HG03103 (cell line): ENCODE data around the gene SDCBP2.

Source experiments
- ATAC-seq: cut with Tn5 transposase; IDR thresholded peaks from one replicate; pipeline ENCODE4 v1.9.1; 2021; ENCODE audit warnings: low read depth; ENCODE audit not compliant: unreplicated experiment

The SDCBP2 gene

DNA sequence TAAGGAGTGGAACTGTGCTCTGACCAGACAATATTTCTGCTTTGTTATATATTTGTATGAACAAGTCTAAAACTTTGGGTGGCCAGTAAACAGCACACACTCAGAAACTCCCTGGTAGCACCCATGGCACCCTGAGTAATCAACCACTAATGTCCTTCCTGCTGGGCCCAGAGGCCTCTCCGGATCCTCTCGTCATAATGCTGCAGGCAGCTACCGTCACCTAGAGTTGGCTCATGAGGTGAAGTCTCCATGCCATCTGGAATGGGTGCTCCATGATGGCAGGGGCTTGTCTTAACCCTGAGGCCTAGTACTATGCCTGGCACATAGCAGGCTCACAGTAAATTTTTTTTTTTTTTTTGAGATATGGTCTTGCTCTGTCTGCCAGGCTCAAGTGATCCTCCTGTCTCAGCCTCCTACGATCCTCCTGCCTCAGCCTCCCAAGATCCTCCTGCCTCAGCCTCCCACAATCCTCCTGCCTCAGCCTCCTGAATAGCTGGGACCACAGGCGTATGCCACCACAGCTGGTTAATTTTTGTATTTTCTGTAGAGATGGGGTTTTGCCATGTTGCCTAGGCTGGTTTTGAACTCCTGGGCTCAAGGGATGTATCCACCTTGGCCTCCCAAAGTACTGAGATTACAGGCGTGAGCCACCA, 3.0 kb upstream of the SDCBP2 start:
- ATAC-seq, result no peak

DNA sequence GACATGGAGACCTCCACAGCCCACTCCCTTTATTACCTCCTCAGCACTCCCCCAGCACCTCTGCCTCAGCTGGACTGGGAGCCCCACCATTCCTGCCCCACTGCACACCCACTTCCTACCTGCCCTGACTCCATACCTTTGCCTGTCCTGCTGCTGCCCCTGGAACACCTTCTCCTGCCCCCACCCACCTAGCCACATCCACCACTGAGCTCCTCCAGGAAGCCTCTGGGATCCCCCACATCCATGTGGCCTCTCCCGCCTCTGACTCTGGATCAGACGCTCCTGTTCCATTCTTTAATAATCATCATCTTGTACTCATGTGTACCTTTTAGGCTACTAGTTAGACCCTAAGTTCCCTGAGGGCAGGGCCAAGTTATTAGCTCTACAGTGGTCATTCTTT, 2.2 kb upstream of the SDCBP2 start:
- ATAC-seq, result no peak

DNA sequence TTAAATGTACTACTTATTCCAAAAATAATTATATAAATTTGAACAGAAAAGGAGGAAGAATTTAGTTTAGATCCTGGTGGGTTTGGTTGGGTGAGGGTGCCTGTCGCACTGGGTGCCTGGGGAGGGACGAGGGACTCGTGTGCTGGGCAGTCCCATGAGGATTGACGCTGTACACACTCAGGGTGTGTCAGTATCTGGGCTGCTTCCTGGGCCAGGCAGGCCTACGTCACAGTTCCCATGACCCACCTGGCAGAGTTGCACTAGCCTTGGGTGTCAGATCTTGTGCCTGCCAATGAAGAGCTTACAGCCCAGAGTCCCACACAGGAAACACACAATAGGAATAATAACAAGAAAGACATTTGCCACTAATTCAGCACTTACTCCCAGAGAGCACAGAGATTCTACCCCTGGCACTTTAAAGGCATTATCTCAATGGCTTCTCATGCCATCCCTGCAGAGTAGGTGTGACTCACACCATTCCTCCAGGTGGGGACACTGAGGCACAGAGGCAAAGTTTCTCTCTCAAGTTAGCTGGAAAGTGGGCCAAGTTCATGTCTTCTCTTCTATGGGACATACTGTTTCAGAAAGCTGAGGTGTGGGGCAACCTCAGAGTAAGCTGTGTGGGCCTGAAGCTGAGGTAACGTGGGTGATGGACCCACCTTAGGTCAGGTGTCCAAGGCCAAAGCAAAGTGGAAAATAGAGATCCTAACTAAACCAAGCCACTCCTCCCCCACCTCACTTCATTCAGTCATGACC, 1.3 kb upstream of the SDCBP2 start:
- no peak for ATAC-seq

DNA sequence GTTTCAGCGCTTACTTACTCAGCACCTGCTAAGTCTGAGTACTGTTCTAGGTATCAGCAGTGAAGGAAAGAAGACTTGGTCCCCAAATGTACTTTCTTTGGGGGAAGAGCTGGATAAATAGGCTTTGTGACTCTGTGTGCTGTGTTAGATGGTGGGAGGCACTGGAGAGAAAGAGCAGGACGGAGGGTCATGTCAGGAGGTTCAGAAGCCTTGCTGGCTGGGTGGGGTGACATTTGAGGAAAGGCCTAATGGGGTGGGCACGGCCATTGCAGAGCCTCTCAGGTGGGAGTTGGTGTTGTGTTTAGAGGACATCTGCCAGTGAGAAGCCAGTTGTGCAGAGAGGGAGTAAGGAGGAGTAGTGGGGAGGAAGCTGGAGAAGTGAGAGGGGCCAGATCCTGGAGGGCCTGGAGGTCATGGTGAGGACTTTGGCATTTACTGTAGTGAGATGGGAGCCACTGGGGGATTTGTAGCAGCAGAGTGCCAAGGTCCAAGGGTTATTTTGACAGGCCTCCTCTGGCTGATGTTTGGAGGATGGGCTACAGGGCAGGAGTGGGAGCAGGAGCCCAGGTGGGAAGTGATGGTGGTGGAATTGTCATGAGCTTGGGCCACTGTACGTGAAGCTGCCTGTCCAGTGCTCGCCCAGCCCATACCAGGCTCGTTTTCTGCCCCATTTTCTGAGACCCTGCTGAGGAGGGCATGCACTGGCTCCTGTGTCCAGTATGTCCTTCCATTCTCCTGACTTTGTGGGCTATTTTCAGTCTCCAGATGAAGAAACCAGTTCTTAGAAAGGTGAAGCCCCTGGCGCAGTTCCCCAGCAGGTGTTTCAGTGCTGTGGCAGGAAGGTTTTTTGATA, 886 bp downstream of the SDCBP2 start:
- no peak for ATAC-seq

DNA sequence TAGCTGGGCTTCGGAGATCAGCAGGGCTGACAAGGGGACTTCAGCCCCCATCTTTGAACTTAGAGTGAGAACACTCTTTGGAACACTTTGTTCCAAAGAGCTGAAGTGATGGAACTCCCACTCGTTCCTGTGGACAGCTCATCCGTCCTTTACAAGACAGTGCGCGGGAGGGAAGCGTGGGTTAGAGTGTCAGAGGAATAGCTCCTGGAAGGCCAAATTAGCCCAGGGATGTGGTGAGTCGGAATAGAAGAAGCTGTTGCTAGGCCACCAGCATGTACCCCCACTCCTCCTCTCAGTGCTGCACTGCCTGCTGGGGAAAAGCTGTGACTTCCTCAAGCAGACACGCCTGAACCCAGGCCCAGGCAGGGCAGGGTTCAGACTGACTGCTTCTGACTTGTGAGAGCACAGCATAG, 1.7 kb downstream of the SDCBP2 start:
- no peak for ATAC-seq

DNA sequence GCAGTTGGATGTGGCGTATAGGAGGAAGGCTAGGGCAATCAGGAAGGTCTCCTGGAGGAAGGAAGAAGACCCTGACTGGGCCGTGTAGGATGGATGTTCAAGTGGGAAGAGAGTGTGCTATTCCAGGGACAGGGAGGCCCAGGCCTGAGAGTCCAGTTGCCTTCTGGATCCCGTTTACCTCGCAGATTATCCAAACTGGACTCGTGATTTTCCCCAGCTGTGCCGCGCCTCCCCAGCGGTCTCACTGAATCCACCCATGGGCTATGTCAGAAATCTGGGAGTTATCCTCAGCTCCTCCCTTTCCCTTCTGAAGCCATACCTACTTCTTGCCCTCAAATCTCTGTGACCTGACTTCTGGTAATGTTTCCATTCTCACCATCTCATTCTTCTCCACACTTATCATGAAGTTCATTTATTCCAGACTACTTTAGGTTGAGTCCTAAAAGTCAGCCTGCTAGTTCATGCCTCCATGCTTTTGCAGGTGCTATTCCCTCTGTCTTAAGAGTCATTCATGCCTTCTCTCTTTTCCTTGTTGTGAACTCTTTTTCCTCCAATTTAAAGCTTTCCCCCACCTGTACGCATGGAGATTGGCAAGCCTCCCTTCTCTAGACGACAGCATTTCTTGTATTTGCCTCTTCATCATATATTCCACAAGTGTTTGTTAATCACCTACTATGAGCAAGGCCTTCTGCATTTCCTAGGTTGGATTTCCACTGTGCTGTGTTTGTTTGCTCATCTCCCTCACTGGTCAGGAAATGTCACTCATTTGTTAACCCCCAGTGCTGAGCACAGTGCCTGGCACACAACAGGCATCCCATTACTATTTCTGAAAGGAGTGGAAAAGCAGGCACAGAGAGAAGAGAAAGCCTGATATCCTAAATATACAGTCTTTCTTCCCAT, 2.7 kb downstream of the SDCBP2 start:
- ATAC-seq, result no peak

DNA sequence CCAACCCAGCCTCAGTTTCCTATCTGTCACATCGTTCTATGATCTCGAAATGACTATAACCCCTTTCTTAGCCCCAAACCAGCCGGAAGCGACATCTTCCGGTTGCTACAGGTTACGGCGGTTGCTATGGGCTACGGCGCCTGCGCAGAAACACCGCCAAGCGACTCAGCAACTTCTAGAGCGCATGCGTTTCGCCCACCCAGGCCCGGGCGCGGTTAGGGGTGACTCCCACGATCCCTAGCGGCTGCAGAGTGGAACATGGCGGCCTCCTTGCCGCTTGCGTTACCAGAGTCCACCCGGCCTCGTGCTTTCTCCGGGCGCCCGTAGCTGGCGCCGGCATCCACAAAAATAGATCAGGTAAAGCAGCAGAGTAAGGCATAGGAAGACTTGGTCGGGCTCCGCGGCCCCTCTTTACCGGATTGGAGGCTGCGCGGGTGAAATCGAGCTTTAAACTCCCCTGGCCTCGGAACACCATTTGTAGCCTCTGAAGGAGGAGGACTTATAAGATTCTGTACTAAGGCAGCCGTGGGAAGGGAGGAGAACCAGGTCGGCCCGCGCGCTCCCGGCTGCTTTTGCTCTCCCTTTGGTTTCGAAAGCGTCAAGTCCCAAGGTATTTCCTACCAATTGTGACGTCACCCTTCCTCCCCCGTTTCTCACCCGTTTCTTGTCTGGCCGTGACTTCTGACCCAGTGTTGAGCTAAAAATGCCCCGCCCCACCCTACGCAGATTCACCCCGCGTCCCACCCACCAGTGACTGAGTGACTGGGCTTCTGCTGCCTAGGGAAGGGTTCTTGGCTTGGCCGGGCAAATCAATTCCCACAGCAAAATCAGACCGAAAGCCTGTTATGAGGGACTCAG, 3.5 kb downstream of the SDCBP2 start:
- peak; percentile 74 for ATAC-seq

DNA sequence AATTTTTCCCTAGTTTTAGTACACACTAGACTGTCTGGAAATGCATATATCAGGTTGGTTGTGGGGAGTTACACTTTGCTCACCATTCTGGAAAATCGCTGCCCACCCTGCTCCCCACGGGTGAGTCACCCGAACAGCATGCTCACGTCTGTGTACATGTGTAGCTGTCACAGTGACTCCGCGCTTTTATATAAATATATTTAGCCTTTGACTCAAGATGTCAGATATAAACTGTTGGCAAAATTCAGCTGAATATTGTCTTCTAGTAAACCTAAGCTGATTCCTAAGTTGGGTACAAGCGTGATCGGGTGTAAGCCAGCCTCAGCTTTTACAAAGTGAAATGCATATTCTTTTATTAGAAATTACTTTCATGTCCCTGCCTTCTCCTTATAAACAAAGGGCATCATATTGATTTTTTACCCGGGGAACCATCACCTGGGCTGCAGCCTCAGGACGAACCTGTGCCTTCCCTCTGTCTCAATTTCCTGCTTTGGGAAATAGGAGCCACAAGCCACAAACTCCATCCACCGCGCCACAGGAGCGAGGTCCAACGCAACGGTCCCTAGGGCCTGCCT, 4.3 kb downstream of the SDCBP2 start:
- no peak for ATAC-seq

DNA sequence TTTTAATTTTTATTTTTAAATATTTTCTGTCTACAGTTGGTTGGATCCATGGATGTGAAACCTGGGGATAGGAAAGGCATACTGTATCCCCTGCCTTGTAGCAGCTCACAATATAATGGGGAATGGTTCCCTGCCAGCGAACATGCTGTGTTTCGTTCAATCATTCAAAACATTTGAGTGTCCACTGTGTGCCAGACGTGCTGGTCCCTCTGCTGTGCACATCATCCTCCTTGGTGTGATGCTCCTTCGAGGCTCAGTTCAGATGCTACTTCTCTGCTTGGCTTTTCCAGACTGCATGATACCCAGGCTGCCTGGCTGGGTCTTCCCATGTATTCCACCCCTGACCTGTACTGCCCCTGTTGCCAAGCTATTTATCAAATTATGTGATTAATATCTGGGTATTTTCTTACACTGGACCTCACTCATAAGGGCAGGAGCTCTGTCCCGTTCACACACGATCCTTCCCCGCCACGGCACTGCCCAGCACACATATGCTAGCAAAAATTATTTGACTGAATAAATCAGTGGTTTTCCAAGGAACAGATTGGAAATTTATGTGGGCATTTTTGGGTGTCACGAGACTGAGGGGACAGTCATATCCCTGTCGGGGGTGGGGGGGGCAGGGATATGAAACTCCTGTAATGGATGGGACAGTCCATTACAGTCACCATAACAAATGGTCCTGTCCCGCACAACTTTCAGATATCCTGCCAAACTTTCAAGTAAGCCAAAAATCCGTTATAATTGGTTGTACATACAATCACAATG, 4.9 kb downstream of the SDCBP2 start:
- ATAC-seq, result no peak

DNA sequence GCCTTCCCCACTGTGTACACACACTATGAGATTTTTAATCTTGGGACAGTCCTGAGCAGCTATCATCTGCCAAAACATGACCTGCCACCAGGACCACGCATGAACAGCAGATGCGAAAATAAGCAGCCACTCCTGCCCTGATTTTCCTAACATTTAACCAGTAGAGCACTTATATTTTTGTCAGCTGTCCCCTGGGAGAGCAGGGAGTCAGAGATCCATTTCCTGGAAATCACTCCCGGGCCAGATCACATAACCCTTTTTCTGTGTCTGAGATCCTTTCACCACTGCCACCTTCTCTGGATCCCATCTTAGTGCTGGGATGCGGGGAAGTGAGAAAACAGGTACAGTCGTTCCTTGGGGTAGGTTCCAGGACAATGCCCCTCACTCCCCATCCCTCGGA, 5.7 kb downstream of the SDCBP2 start:
- no peak for ATAC-seq

DNA sequence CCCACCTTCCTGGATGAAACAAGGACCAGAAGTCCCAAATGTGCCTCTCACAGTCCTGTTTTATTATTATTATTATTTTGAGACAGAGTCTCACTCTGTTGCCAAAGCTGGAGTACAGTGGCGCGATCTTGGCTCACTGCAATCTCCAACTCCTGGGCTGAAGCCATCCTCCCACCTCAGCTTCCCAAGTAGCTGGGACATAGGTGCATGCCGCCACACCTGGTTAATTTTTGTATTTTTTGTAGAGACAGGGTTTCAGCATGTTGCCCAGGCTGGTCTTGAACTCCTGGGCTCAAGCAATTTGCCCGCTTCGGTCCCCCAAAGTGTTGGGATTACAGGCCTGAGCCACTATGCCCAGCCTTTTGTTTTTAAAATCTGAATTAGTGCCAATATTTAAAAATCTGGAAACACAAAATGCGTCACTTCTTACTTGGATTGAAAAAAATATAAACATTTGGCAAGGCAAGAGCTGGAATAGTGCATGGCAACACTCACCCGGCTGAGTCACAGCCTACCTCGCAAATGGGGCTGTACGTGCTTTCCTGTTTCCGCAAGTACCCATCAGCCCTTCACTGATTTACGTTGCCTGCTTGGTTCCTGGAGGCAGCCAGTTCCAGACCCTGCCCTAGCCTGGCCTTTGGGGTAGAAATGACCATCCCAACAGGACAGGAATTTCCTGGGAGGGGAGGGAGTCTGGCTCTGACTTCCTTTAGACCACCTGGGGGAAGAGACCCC, 6.3 kb downstream of the SDCBP2 start:
- no peak for ATAC-seq

DNA sequence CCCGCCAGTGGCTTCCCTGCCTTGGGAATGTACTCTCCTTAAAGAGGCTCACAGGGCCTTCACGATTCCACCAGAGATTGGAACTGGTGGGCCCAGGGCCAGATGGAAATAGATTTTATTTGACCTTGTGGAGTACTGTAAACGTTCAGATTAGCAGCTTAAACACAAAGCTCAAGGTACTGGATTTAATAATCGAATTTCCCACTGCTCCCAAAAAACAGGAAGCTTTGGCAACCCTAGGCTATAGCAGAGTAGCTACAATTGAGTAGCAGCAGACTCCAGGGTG, 7.3 kb downstream of the SDCBP2 start:
- no peak for ATAC-seq

DNA sequence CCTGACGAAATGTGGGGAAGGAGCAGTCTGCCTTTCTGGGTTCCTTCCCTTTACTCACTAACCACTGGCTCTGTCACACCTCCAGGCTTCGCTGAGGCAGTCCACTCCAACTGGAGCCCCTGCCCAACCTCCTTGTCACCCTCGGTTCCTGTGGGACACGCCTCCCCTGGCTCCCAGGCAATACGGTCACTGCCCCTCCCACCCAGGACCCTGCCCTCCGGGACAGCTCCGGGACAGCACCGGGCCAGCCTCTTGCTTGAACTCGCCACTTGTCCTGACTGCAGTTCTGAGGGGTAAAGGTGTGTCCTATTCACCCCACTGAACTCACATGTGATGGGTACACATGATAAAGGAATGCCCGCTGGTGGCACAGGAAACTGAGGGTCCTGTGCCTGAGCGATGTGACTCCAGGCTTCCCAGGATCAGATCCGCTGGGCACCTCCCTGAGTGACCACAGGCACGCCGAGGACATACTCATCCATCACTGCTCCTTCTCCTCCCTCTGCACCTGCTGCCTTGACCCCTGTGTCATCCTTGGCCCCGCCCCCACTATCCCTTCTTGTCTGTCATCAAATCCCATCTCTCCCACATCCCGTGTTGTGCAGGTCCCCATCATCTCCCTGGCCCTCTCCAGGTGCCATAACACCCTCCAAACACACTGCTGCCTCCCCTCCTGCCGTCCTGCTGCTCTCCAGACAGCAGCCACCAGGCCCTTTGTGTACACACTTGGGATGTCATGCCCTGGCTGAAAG, 7.9 kb downstream of the SDCBP2 start:
- ATAC-seq, result no peak

DNA sequence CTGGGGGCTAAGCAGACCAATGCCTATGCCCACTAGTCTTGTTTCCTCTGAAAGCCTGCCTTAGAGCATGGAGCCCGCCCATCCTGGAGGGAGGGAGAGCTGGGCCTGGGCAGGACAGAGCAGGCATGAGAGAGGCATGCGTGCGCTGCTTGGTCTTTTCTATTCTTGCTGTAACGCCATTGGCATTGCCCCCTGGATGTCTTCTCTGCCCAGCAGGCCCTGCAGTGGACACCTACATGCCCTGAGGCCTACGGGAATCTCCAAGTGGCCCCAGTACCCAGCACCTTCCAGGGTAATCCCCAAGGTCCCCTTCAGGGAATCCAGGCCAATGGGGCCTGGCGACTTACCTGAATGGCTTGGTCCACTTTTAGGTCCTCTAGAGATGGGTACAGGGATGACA, 8.9 kb downstream of the SDCBP2 start:
- no peak for ATAC-seq

DNA sequence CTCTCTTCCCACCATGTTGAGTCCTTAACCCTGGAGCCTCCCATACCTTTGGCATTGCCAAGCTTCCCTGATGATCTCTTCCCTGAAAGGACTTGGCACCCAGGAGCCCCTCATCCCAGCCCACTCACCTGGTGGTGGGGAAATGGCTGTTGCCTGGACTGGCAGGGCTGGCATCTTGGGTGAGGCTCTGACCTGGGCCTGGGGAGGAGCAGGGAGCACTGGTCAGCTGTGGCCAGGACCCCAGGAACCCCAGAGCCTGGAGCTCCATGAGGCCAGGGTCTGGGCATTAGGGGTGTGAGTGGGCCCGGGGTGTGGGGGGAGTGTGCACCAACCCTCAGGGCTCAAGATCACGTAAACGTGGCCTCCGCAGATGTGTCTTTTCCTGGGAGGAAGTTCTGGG, 9.5 kb downstream of the SDCBP2 start:
- no peak for ATAC-seq

DNA sequence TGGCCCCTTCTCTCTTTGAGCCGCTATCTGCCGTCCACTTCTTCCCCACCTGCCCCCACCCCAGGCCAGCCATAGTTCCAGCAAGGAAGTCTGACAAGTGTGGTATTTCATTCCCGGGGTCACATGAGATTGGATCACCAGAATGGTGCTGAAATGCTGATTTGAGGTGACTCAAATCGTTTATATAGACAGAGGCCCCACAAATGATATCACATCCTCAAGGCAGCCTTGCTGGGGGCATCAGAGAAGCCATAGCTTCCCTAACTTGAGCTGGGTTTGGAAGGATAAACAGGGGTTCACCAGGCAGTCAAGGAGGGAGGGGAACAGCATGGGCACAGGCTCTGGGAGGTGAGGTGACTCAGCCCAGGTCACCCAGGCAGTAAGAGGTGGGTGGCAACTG, 9.9 kb downstream of the SDCBP2 start:
- ATAC-seq, result no peak

DNA sequence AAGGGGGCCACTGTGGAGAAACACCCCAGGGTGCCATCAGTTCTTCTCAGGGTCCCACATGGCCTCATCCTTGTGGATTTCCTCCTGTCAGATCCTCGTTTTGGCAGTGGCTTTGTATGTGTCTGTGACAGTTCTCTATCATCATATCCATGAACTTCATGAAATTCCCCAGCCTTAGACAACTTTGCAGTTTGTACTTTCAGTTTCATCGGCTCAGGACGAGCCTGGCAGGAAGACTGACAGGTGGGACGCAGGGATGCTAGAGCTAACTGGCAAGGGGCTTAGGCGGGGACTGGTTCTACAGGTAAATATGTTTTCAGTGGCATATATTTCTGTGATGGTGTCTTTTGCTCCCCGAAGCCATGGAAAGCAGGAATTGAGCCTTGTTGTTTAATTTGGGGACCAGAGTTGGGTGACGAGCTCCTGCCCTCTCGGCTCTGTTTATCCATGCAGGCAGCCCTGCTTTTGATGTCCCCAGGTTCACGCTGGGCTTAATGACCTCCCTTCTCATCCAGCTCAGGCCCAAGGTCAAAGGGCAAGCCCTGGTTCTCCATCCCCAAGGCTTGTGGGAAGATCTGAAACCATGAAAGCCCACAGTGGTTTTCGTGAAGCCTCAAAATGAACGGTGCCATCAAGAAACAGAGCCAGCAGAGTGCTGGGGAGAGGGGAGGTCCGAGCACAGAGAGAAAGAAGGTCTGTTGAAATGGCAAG, 11.2 kb downstream of the SDCBP2 start:
- no peak for ATAC-seq
